ENCODE results near the gene FOXP3. TPM values are rescaled to one million over a fixed set of nuclear protein-coding genes. Genes with fewer than 3 reads are reported as not detected.

The FOXP3 gene
- total RNA-seq, 1 experiment from 2014 or later: 0.68 TPM

DNA sequence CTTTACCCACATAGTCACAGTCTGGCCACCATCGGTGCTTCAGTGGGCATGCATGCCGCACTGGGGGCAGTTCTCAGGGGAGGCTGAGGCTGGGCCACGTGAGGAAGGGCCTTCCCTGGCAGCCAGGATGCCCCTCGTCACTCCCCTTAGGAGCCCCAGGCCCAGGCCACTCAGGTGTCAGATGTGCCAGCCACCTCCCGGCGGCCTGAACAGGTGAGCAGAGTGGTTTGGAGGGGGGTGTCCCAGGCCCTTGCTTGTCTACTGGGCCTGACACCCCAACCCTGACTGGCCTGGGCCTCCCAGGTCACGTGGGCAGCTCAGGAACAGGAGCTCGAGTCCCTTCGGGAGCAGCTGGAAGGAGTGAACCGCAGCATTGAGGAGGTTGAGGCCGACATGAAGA is 17.2 kb downstream of the FOXP3 start:
- Histone ChIP-seq H2AFZ (ENCODE audit: low read length) (no peak overlapping the region), H3K4me2 (ENCODE audit: insufficient read depth, insufficient read length, low read length) (no peak overlapping the region), H4K8ac (replicated peaks; ENCODE audit: insufficient read length, low read depth, low read length) (no peak overlapping the region), H4K20me1 (ENCODE audit: control insufficient read depth, insufficient read depth, insufficient read length) (no peaks in the 10 kb centered on the region), H3T11ph (ENCODE audit: low read length) (no peak overlapping the region), H2BK20ac (ENCODE audit: low read depth, low read length, poor library complexity, severe bottlenecking) (no peak overlapping the region), H2BK5ac (ENCODE audit: insufficient read length, low read length) (no peak overlapping the region), H3K4me1 (ENCODE audit: insufficient read depth, low read length) (no peaks in the 10 kb centered on the region), H3K23ac (ENCODE audit: insufficient read length, low read depth, low read length) (no peak overlapping the region), H2AK5ac (ENCODE audit: insufficient read length, low read length) (no peak overlapping the region), H3K79me2 (ENCODE audit: insufficient read depth, low read length) (no peaks in the 10 kb centered on the region), H2BK12ac (ENCODE audit: insufficient read length, low read depth, low read length) (no peak overlapping the region), H3K23me2 (ENCODE audit: insufficient read length, low read depth, low read length, poor library complexity, severe bottlenecking) (no peaks in the 10 kb centered on the region), H3K79me1 (ENCODE audit: insufficient read depth, low read depth, low read length, poor library complexity, severe bottlenecking) (no peaks in the 10 kb centered on the region), H3K27me3 (ENCODE audit: insufficient read depth, low read length) (no peaks in the 10 kb centered on the region), H2BK15ac (ENCODE audit: low read depth, low read length) (no peak overlapping the region), H4K5ac (ENCODE audit: insufficient read length, low read depth, low read length) (no peak overlapping the region), H3K14ac (ENCODE audit: insufficient read depth, low read length) (no peak overlapping the region), H3K18ac (ENCODE audit: insufficient read length, low read depth, low read length) (no peak overlapping the region), H3K56ac (ENCODE audit: insufficient read length, low read depth, low read length) (no peak overlapping the region), H3K4ac (ENCODE audit: low read depth, low read length) (no peak overlapping the region), H3K9ac (ENCODE audit: extremely low read depth, insufficient read length, low read length) (no peak overlapping the region), H4K91ac (ENCODE audit: insufficient read length, low read depth, low read length) (no peak overlapping the region), H3K27ac (ENCODE audit: insufficient read length, low read depth, low read length) (no peak overlapping the region), H2BK120ac (ENCODE audit: low read depth, low read length, poor library complexity, severe bottlenecking) (no peak overlapping the region), H3K9me3 (ENCODE audit: control insufficient read depth, low read depth, low read length) (peaks cover 31% of the 10 kb centered on the region)
- DNase-seq: no peak
- H3K27ac Mint-ChIP-seq: no peak overlapping the region; a peak in 1 of 7 replicates
- no peak for TF ChIP-seq CTCF (conservative IDR thresholded peaks at IDR 0.05)
- no peak overlapping the region for H3K4me3 Mint-ChIP-seq
- H3K9me3 Mint-ChIP-seq: peaks cover 68 to 81% of the 10 kb centered on the region in 2 experiments
- WGBS (ENCODE audit: extremely low coverage, insufficient read length, low lambda C conversion rate): no CpG with 5 or more reads among the region's 11 CpGs
- no peaks in the 10 kb centered on the region; the same call in 1 of the 2 replicates for H3K27me3 Mint-ChIP-seq (ENCODE audit: low read depth)
- no peaks in the 10 kb centered on the region for H3K4me1 Mint-ChIP-seq
- peaks cover 22 to 56% (median 24%) of the 10 kb centered on the region in 3 experiments for H3K36me3 Mint-ChIP-seq (ENCODE audit: insufficient read depth in 1 of 3, low read depth in 3 of 3)
